Muscle of back (tissue), 10 donors: ENCODE measurements around the gene STARD6. TPM values are rescaled to one million over a fixed set of nuclear protein-coding genes. Genes with fewer than 3 reads are reported as not detected.

Source experiments
- polyA plus RNA-seq, 10 donors: library from polyadenylated mRNA; unstranded; fragments of 120-200 nt; gene quantifications; one replicate each; pipeline ENCODE4 v1.2.1, GENCODE V29; 2013; ENCODE audit not compliant: insufficient read length in 10 of 10

The STARD6 gene
- polyA plus RNA-seq, 10 donors, result 0.23 TPM; not detected in 9

Other genes starting within 250 kb of the STARD6 start
- 10 to 100 TPM; 36.9 to 56.6 (median 47.9) TPM for gene MBD2, start 133.2 kb downstream of the STARD6 start, polyA plus RNA-seq
- gene POLI, start 88.3 kb downstream of the STARD6 start, polyA plus RNA-seq, result 10 to 100 TPM; 17.3 to 45.6 (median 25.3) TPM
- 1 to 10 TPM; 4.4 to 8.6 (median 6.5) TPM for gene C18orf54, start within 50 bp of the STARD6 start, polyA plus RNA-seq
- under 1 TPM in 1 of 10 donors, not detected in 9; 0.07 TPM for gene DYNAP, start 233.4 kb upstream of the STARD6 start, polyA plus RNA-seq